ENCODE results near the gene S100A6. TPM values are rescaled to one million over a fixed set of nuclear protein-coding genes. Genes with fewer than 3 reads are reported as not detected.

The S100A6 gene
- polyA plus RNA-seq, 2 of the 4 experiments (the other 2 are of a cell fraction), result 898 to 3,552 TPM

GRCh38 chr1:153519242-153519641 is 16.5 kb downstream of the S100A6 start:
- ChIA-PET CTCF (interaction anchor here (1.0 to 7.2 kb wide), 7 partner anchors 8 to 467 kb away, joined by 3 to 91 read pairs (median 18); partner anchors contain the start of genes RAB13, S100A1, S100A13 and S100A6), POLR2A (interaction anchor here (0.6 kb wide), 1 partner anchor 26 kb away, joined by 3 read pairs; no protein-coding TSS in a partner anchor)
- FAIRE-seq, result no peak

GRCh38 chr1:153515504-153516394 is 20.0 kb downstream of the S100A6 start:
- peak in 1 of 2 experiments; percentile 65 for DNase-seq (ENCODE audit: low read depth in 1 of 2, low spot score in 1 of 2)
- peak; percentile 52 to 79; a peak in 5 of 6 replicates for ATAC-seq
- no peak for FAIRE-seq
- POLR2A ChIA-PET, result no interaction called here
- H3K9me3 ChIP-seq, result no peaks in the 10 kb centered on the region
- peak overlapping the region; percentile 53 for H3K4me2 ChIP-seq
- no peak overlapping the region for H3K4me3 ChIP-seq
- H3K27ac ChIP-seq, result peak overlapping the region; percentile 52 to 80; a peak in 5 of 6 replicates
- CTCF ChIA-PET, result interaction anchor here (1.5 to 13.0 kb wide), 8 partner anchors 8 to 163 kb away, joined by 3 to 273 read pairs (median 8); partner anchors contain the start of genes S100A1, S100A13 and S100A6
- peaks cover 22% of the 10 kb centered on the region for H3K4me1 ChIP-seq
- peak in 1 of 2 experiments; percentile 41; a peak in 1 of 4 replicates for TF ChIP-seq CEBPB (IDR thresholded peaks at IDR 0.05)
- no peak for TF ChIP-seq HOXA7 (CRISPR knock-in tag; IDR thresholded peaks at IDR 0.05)
- TF ChIP-seq KDM5A (IDR thresholded peaks at IDR 0.05), result no peak
- no peak for TF ChIP-seq PBX3 (IDR thresholded peaks at IDR 0.05)
- no peak for TF ChIP-seq RFX5 (IDR thresholded peaks at IDR 0.05)
- no peak for TF ChIP-seq FOSL2 (IDR thresholded peaks at IDR 0.05)
- no peak for TF ChIP-seq FOSL2 (CRISPR knock-in tag; IDR thresholded peaks at IDR 0.05)
- 43% methylated on average over 8 of the region's 8 CpGs for WGBS (ENCODE audit: missing lambda C conversion rate)

More at GRCh38 chr1:153519242-153519641, 16.5 kb downstream of the S100A6 start:
- no peak overlapping the region for H3K27ac ChIP-seq
- no peak overlapping the region for H3K4me2 ChIP-seq
- WGBS (ENCODE audit: missing lambda C conversion rate), result 71% methylated on average over 3 of the region's 3 CpGs
- DNase-seq (ENCODE audit: low read depth in 1 of 2, low spot score in 1 of 2) (no peak), ATAC-seq (no peak)
- peaks cover 14% of the 10 kb centered on the region for H3K4me1 ChIP-seq
- no peaks in the 10 kb centered on the region for H3K9me3 ChIP-seq
- TF ChIP-seq SREBF2 (IDR thresholded peaks at IDR 0.05) (no peak), NPAS2 (CRISPR knock-in tag; IDR thresholded peaks at IDR 0.05; ENCODE audit: borderline replicate concordance) (no peak)
- no peak overlapping the region for H3K4me3 ChIP-seq

GRCh38 chr1:153513666-153514065 is 22.1 kb downstream of the S100A6 start:
- ChIA-PET POLR2A (no interaction called here), CTCF (interaction anchor here (1.0 to 13.0 kb wide), 7 partner anchors 8 to 161 kb away, joined by 3 to 273 read pairs (median 42); partner anchors contain the start of genes S100A1, S100A13 and S100A6)
- peaks cover 24% of the 10 kb centered on the region for H3K4me1 ChIP-seq
- ATAC-seq (no peak), FAIRE-seq (no peak), DNase-seq (ENCODE audit: low read depth in 1 of 2, low spot score in 1 of 2) (no peak)
- no peak overlapping the region for H3K4me2 ChIP-seq
- H3K9me3 ChIP-seq, result no peaks in the 10 kb centered on the region
- no peak overlapping the region; a peak in 1 of 6 replicates for H3K27ac ChIP-seq
- H3K4me3 ChIP-seq, result no peak overlapping the region
- no peak for TF ChIP-seq CBX2 (IDR thresholded peaks at IDR 0.05; ENCODE audit: borderline replicate concordance, low read depth)
- no peak for TF ChIP-seq RFX5 (IDR thresholded peaks at IDR 0.05)
- TF ChIP-seq EP300 (IDR thresholded peaks at IDR 0.05), result no peak
- TF ChIP-seq CTCF (IDR thresholded peaks at IDR 0.05), result no peak
- no peak for TF ChIP-seq POLR2AphosphoS2 (conservative IDR thresholded peaks at IDR 0.05; ENCODE audit: low read length)
- TF ChIP-seq PHF8 (IDR thresholded peaks at IDR 0.05; ENCODE audit: borderline replicate concordance, low read depth), result no peak
- TF ChIP-seq NPAS2 (CRISPR knock-in tag; IDR thresholded peaks at IDR 0.05; ENCODE audit: borderline replicate concordance), result no peak
- 94% methylated on average over 7 of the region's 7 CpGs for WGBS (ENCODE audit: missing lambda C conversion rate)

- peak; percentile 14 to 39; a peak in 4 of 6 replicates for ATAC-seq
- ChIA-PET CTCF (interaction anchor here (1.0 to 13.0 kb wide), 7 partner anchors 8 to 114 kb away, joined by 3 to 273 read pairs (median 47); partner anchors contain the start of genes S100A1, S100A13, S100A3 and S100A4), POLR2A (no interaction called here)
- Histone ChIP-seq H3K4me1 (peaks cover 28% of the 10 kb centered on the region), H3K9me3 (no peaks in the 10 kb centered on the region), H3K4me2 (no peak overlapping the region), H3K4me3 (no peak overlapping the region), H3K27ac (peak overlapping the region in 1 of 2 experiments; percentile 52; a peak in 3 of 6 replicates)
- 59% methylated on average over 3 of the region's 3 CpGs for WGBS (ENCODE audit: missing lambda C conversion rate)
- DNase-seq (ENCODE audit: low read depth in 1 of 2, low spot score in 1 of 2), result peak in 1 of 2 experiments; percentile 44
- FAIRE-seq, result no peak
- TF ChIP-seq MAX (IDR thresholded peaks at IDR 0.05), result 0 out of 2 replicates have a peak, but pooled peaks have one; percentile 34
- TF ChIP-seq CHD2 (IDR thresholded peaks at IDR 0.05; ENCODE audit: low read length, partially characterized antibody), result no peak
- TF ChIP-seq RAD21 (conservative IDR thresholded peaks at IDR 0.05 in 1 of 2, IDR thresholded peaks at IDR 0.05 in 1 of 2), result peak in 1 of 2 experiments; percentile 23; a peak in 1 of 5 replicates
- no peak for TF ChIP-seq BHLHE40 (IDR thresholded peaks at IDR 0.05; ENCODE audit: low read depth, low read length)
These were observed 22.8 kb downstream of the S100A6 start for GRCh38 chr1:153513023-153513422.

Data from A549 (cell line).